SU-DHL-6 (cell line): ENCODE measurements around the gene AFF4.
"Not testable (repeated sequence)": the region's sequence is repeated elsewhere in the genome, so short reads cannot be mapped to it uniquely, and the experiment has no call there.

ENCODE experiments used
- H2AFZ ChIP-seq: fragments of 200-600 bp; sonication (generic); 2 replicates; pipeline ENCODE4 v1.6.1; 2014; ENCODE audit warnings: low read depth, mild to moderate bottlenecking, moderate library complexity, mixed read lengths, antibody characterized with exemption, low read length; ENCODE audit not compliant: severe bottlenecking
- H3F3A ChIP-seq: fragments of 200-600 bp; shearing (Covaris generic); 2 replicates; pipeline ENCODE4 v1.6.0; 2016; ENCODE audit warnings: antibody characterized with exemption, mild to moderate bottlenecking; ENCODE audit not compliant: insufficient read depth
- H3K27ac ChIP-seq: fragments of 200-600 bp; sonication (generic); 2 replicates; pipeline ENCODE4 v1.5.1; 2016; ENCODE audit warnings: low read depth, mild to moderate bottlenecking, low read length, moderate library complexity, mixed read lengths
- H3K27me3 ChIP-seq: fragments of 200-600 bp; sonication (generic), shearing (Covaris generic); 2 replicates; pipeline ENCODE4 v1.6.0; 2014; ENCODE audit warnings: mild to moderate bottlenecking, low read length
- H3K36me3 ChIP-seq: fragments of 200-600 bp; sonication (generic); 2 replicates; pipeline ENCODE4 v1.6.1; 2014; ENCODE audit warnings: mild to moderate bottlenecking, low read length, mixed read lengths
- H3K4me2 ChIP-seq: fragments of 300-600, 200-600 bp; shearing (Covaris generic), sonication (generic); 2 replicates; pipeline ENCODE4 v1.6.0; 2014; ENCODE audit warnings: low read length, low read depth, mild to moderate bottlenecking; ENCODE audit not compliant: poor library complexity, severe bottlenecking
- H3K4me3 ChIP-seq: fragments of 200-600 bp; sonication (generic); 2 replicates; pipeline ENCODE4 v1.5.1; 2014; ENCODE audit warnings: antibody characterized with exemption, low read length, mild to moderate bottlenecking, mixed read lengths; ENCODE audit not compliant: insufficient read depth, poor library complexity, severe bottlenecking
- H3K79me2 ChIP-seq: fragments of 200-600 bp; sonication (generic); 2 replicates; pipeline ENCODE4 v1.6.1; 2014; ENCODE audit warnings: mild to moderate bottlenecking, low read length, moderate library complexity; ENCODE audit not compliant: insufficient read depth
- H3K9ac ChIP-seq: fragments of 200-600 bp; sonication (generic); 2 replicates; pipeline ENCODE4 v1.7.0; 2014; ENCODE audit warnings: mild to moderate bottlenecking, low read length
- H3K9me2 ChIP-seq: fragments of 200-600 bp; sonication (generic); replicated peaks from 2 replicates; pipeline ENCODE4 v1.6.1; 2014; ENCODE audit warnings: low read length; ENCODE audit not compliant: insufficient read depth
- H3K9me3 ChIP-seq: fragments of 200-600 bp; sonication (generic); 2 replicates; pipeline ENCODE4 v1.6.1; 2014; ENCODE audit warnings: low read length, mixed read lengths; ENCODE audit not compliant: insufficient read depth
- H4K20me1 ChIP-seq: fragments of 200-600 bp; sonication (generic); 2 replicates; pipeline ENCODE4 v1.6.1; 2014; ENCODE audit warnings: low read depth, mild to moderate bottlenecking, antibody characterized with exemption, low read length, moderate library complexity, mixed read lengths
- EZH2phosphoT487 ChIP-seq: fragments of 200-600 bp; sonication (generic), shearing (Covaris generic); conservative IDR thresholded peaks from 2 replicates; pipeline ENCODE4 v1.6.1; 2018; ENCODE audit warnings: mild to moderate bottlenecking, antibody characterized with exemption, low read length, moderate library complexity, mixed read lengths
- TF ChIP-seq, protein P1 (sequence below): fragments of 200-600 bp; sonication (generic); IDR thresholded peaks from one replicate; pipeline ENCODE4 v1.5.1; 2017; ENCODE audit warnings: antibody characterized with exemption, mild to moderate bottlenecking, low read length, moderate library complexity; ENCODE audit not compliant: insufficient read depth, poor library complexity, severe bottlenecking

The AFF4 gene

DNA sequence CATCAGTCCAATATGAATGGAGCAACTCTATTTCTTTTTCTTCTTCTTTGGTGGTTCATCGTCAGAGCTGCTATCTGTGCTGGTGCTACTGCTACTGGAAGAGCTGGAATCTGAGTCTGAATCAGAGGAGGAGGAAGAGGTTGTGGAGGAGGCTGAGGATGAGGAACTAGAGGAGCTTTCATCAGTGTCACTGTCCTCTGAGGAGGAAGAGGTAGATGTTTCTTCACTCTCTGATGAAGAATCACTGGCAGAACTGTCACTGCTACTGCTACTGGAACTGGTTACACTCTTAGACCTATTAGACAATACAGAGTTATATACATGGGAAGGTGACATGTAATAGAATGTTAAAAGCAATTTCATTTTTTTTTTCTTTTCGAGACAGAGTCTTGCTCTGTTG lies 35.1 kb upstream of the AFF4 start:
- TF ChIP-seq, protein P1, sequence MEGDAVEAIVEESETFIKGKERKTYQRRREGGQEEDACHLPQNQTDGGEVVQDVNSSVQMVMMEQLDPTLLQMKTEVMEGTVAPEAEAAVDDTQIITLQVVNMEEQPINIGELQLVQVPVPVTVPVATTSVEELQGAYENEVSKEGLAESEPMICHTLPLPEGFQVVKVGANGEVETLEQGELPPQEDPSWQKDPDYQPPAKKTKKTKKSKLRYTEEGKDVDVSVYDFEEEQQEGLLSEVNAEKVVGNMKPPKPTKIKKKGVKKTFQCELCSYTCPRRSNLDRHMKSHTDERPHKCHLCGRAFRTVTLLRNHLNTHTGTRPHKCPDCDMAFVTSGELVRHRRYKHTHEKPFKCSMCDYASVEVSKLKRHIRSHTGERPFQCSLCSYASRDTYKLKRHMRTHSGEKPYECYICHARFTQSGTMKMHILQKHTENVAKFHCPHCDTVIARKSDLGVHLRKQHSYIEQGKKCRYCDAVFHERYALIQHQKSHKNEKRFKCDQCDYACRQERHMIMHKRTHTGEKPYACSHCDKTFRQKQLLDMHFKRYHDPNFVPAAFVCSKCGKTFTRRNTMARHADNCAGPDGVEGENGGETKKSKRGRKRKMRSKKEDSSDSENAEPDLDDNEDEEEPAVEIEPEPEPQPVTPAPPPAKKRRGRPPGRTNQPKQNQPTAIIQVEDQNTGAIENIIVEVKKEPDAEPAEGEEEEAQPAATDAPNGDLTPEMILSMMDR: no peak
- TF ChIP-seq EZH2phosphoT487: no peak
- no peak overlapping the region for H3K9ac ChIP-seq
- H4K20me1 ChIP-seq: no peaks in the 10 kb centered on the region
- peaks cover 8% of the 10 kb centered on the region for H3F3A ChIP-seq
- no peaks in the 10 kb centered on the region for H3K27me3 ChIP-seq
- peaks cover 3% of the 10 kb centered on the region; the same call in 1 of the 2 replicates for H3K36me3 ChIP-seq
- no peak overlapping the region for H3K4me3 ChIP-seq
- no peak overlapping the region for H2AFZ ChIP-seq
- H3K9me2 ChIP-seq: no peaks in the 10 kb centered on the region
- H3K27ac ChIP-seq: no peak overlapping the region
- no peak overlapping the region for H3K4me2 ChIP-seq
- H3K79me2 ChIP-seq: no peaks in the 10 kb centered on the region
- no peaks in the 10 kb centered on the region for H3K9me3 ChIP-seq

DNA sequence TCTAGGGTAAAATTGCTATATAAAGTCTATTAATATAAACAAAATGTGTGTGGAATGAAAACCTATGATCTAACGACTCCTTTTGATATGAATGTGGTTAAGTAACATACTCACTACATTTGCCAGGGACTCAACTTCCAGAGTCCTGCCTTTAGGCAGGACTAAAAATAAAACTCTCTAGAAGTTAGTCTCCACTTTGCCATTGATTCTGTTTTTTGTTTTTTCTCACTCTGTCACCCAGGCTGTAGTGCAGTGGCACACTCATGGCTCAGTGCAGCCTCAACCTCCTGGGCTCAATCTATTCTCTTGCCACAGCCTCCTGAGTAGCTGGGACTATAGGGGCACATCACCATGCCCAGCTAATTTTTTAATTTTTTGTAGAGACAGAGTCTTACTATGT lies 32.9 kb upstream of the AFF4 start:
- H3K9me3 ChIP-seq: no peaks in the 10 kb centered on the region
- H3K27ac ChIP-seq: no peak overlapping the region
- H3K4me3 ChIP-seq: no peak overlapping the region
- H3F3A ChIP-seq: peaks cover 8% of the 10 kb centered on the region
- H3K9me2 ChIP-seq: no peaks in the 10 kb centered on the region
- no peak overlapping the region for H3K4me2 ChIP-seq
- no peak overlapping the region for H3K9ac ChIP-seq
- H3K79me2 ChIP-seq: no peaks in the 10 kb centered on the region
- no peak for TF ChIP-seq EZH2phosphoT487
- TF ChIP-seq, protein P1: no peak
- 0 out of 2 replicates have a peak, but pooled peaks cover 3% of the 10 kb centered on the region for H3K36me3 ChIP-seq
- H2AFZ ChIP-seq: no peak overlapping the region
- H3K27me3 ChIP-seq: no peaks in the 10 kb centered on the region
- H4K20me1 ChIP-seq: no peaks in the 10 kb centered on the region

DNA sequence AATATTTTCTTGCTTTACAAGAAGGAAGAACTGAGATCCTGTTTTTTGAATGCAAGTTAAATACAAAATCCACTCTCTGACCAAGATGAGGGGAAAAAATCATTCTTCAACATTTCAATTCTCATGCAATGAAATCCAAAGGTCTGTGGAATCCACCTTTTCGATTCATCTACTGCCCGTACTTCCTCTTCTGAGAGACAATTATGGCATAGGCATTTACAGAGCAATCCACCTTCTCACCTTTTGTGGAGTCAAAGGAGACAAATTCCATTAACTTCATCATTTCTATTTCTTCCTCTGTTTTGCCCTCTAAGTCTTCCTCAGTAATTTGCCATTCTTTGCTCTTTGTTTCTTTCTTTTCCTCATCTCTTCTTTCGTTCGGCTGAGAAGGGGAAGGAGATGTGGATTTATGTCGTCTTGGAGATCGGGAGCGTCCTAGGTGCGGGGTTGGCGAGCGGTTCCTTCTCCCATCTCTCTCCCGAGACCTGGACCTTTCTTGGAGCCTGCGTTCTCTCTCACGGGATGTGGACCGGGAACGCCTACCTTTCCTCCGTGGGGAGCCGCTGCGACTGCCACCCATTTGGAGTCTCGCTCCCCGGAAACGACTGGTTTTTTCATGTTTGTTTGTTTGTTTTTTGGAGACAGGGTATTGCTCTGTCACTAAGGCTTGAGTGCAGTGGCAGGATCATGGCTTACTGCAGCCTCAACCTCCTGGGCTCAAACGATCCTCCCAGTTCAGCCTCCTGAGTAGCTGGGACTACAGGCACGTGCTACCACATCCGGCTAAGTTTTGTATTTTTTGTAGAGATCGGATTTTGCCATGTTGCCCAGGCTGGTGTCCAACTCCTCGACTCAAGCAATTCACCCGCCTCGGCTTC lies 24.3 kb upstream of the AFF4 start:
- Histone ChIP-seq H3K4me2 (no peak overlapping the region), H4K20me1 (no peaks in the 10 kb centered on the region), H3F3A (no peaks in the 10 kb centered on the region), H3K9me2 (no peaks in the 10 kb centered on the region), H3K27me3 (no peaks in the 10 kb centered on the region), H2AFZ (no peak overlapping the region), H3K36me3 (no peaks in the 10 kb centered on the region), H3K4me3 (no peak overlapping the region), H3K9ac (no peak overlapping the region), H3K9me3 (no peaks in the 10 kb centered on the region), H3K79me2 (no peaks in the 10 kb centered on the region), H3K27ac (no peak overlapping the region)
- TF ChIP-seq, protein P1: no peak
- no peak for TF ChIP-seq EZH2phosphoT487

DNA sequence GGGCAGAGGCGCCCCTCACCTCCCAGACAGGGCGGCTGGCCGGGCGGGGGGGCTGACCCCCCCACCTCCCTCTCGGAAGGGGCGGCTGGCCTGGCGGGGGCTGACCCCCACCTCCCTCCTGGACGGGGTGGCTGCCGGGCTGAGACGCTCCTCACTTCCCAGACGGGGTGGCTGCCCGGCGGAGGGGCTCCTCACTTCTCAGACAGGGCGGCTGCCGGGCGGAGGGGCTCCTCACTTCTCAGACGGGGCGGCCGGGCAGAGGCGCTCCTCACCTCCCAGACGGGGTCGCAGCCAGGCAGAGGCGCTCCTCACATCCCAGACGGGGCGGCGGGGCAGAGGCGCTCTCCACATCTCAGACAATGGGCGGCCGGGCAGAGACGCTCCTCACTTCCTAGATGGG lies 19.5 kb upstream of the AFF4 start:
- H3K27ac ChIP-seq, H3K79me2 ChIP-seq, H3K4me3 ChIP-seq, H3F3A ChIP-seq, H3K9me3 ChIP-seq, H3K9me2 ChIP-seq, H4K20me1 ChIP-seq, H3K27me3 ChIP-seq, H3K9ac ChIP-seq, H3K4me2 ChIP-seq, H2AFZ ChIP-seq, H3K36me3 ChIP-seq: not testable (repeated sequence)
